ENCODE measurements around the gene XRCC4. TPM values are rescaled to one million over a fixed set of nuclear protein-coding genes. Genes with fewer than 3 reads are reported as not detected.

The XRCC4 gene
- total and polyA plus RNA-seq, 7 donors, result 4.6 to 11.3 (median 7.6) TPM

DNA sequence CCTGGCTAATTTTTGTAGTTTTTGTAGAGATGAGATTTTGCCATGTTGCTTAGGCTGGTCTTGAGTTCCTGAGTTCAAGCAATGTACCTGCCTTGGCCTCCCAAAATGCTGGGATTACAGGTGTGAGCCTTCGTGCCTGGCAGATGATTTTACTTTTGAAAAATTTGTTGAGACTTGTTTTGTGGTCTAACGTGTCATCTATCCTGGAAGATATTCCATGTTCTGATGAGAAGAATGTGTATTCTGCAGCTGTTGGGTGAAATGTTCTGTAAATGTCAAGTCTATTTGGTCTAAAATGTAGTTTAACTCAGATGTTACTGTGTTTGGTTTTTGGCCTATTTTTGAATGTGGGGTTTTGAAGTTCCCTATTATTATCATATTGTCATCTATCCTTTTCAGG, 145.6 kb downstream of the XRCC4 start:
- intact Hi-C loops (cut with DNase I), result no loop called here

DNA sequence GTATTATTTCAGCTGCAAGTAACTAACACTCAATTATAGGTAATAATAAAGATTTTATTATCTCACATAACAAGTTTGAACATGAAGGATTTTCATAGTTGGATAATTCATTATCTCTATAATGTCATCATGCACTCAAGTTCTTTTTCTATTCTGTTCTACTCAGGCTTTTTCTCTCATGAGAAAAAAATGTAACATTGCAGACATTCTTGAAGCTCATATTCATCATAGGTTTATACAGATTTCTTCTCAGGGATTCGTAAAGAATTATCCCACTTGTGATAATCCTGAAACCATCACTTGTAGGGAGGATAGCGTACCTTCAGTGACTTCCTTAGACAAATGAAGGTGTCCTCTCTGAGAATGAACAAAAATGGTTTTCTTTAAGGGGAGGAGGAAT, 150.3 kb downstream of the XRCC4 start:
- H3K9me3 ChIP-seq, result no peaks in the 10 kb centered on the region
- no peak for TF ChIP-seq POLR2A (IDR thresholded peaks at IDR 0.05)
- TF ChIP-seq EP300 (IDR thresholded peaks at IDR 0.05), result no peak
- TF ChIP-seq POLR2AphosphoS5 (IDR thresholded peaks at IDR 0.05), result no peak
- no peak for TF ChIP-seq CTCF (IDR thresholded peaks at IDR 0.05)
- intact Hi-C loops (cut with DNase I), result no loop called here
- WGBS, 2 donors, result 97% methylated on average over 2 of the region's 2 CpGs
- no peak overlapping the region for H3K4me3 ChIP-seq
- no peaks in the 10 kb centered on the region for H3K36me3 ChIP-seq
- H3K4me1 ChIP-seq, result no peaks in the 10 kb centered on the region
- no peak for DNase-seq
- no peak overlapping the region for H3K27ac ChIP-seq
- no peaks in the 10 kb centered on the region for H3K27me3 ChIP-seq

More for the DNA sequence above, 145.6 kb downstream of the XRCC4 start:
- Histone ChIP-seq H3K4me1 (no peaks in the 10 kb centered on the region), H3K36me3 (no peaks in the 10 kb centered on the region), H3K27me3 (no peaks in the 10 kb centered on the region), H3K9me3 (no peaks in the 10 kb centered on the region), H3K4me3 (no peak overlapping the region), H3K27ac (no peak overlapping the region)
- 94 to 96% methylated on average over 2 of the region's 2 CpGs for WGBS, 2 donors
- TF ChIP-seq CTCF (IDR thresholded peaks at IDR 0.05), result no peak
- no peak for TF ChIP-seq POLR2A (IDR thresholded peaks at IDR 0.05)
- no peak for TF ChIP-seq EP300 (IDR thresholded peaks at IDR 0.05)
- no peak for TF ChIP-seq POLR2AphosphoS5 (IDR thresholded peaks at IDR 0.05)
- DNase-seq, result no peak

DNA sequence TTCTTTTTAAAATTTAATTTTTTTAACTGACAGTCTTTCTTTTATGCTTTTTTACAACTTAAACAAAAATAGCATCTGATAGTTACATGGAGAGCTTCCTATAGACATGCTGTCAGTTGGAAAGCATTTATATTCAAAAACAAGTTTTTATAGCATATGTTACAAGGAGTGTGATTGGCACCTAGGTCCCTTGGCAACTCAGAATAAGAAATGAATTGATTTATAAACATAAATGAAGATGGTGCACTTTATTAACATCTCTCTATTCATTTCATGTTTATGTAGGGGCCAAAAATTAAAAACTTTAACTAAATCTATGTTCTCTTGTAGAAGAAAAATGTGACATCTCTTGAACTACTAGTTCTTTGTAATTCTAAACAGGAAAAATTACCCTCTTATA, 153.2 kb downstream of the XRCC4 start:
- TF ChIP-seq POLR2A (IDR thresholded peaks at IDR 0.05), result no peak
- no peak for TF ChIP-seq EP300 (IDR thresholded peaks at IDR 0.05)
- TF ChIP-seq POLR2AphosphoS5 (IDR thresholded peaks at IDR 0.05), result no peak
- TF ChIP-seq CTCF (IDR thresholded peaks at IDR 0.05), result no peak
- Histone ChIP-seq H3K9me3 (no peaks in the 10 kb centered on the region), H3K4me3 (no peak overlapping the region), H3K27me3 (no peaks in the 10 kb centered on the region), H3K4me1 (no peaks in the 10 kb centered on the region), H3K36me3 (no peaks in the 10 kb centered on the region), H3K27ac (no peak overlapping the region)
- no peak for DNase-seq
- intact Hi-C loops (cut with DNase I), result no loop called here

DNA sequence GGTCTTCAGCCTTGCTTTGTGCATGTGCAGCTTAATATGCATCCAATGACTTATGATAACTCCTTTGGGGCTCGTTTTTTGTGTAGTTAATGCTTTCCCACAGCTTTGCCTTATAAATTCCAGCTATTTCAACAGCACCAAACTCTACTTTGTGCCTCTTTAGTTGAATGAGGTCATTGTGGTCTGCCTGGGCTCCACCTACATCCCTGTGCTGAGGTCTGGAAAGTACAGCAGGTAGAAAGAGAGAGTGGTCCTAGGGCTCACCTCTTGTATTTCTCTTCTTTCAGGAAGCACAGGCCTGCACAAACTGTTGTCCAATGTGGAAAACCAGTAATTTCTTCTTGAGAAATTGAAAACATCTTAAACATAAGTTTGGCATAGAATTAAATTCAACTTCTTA, 167.2 kb downstream of the XRCC4 start:
- no peak overlapping the region for H3K4me3 ChIP-seq

More for the DNA sequence above, 167.2 kb downstream of the XRCC4 start:
- TF ChIP-seq EP300 (IDR thresholded peaks at IDR 0.05) (no peak), CTCF (IDR thresholded peaks at IDR 0.05) (no peak), POLR2AphosphoS5 (IDR thresholded peaks at IDR 0.05) (no peak), POLR2A (IDR thresholded peaks at IDR 0.05) (no peak)
- DNase-seq, result no peak
- Histone ChIP-seq H3K27me3 (no peaks in the 10 kb centered on the region), H3K36me3 (no peaks in the 10 kb centered on the region), H3K4me1 (no peaks in the 10 kb centered on the region), H3K9me3 (no peaks in the 10 kb centered on the region), H3K27ac (no peak overlapping the region)
- WGBS, 2 donors, result 85 to 96% methylated on average over 1 of the region's 1 CpG
- intact Hi-C loops (cut with DNase I), result no loop called here

Measured in sigmoid colon (tissue), 7 donors.